LNCaP clone FGC (cell line): ENCODE results near the gene DRG1.

Experiments used
- DNase-seq: peaks from one replicate; pipeline ENCODE4 v3.0.0-alpha.2; 2011; ENCODE audit warnings: low read depth
- H3K4me3 ChIP-seq: 2 replicates; pipeline ENCODE4 v1.5.1; 2011; ENCODE audit warnings: mild to moderate bottlenecking, low read depth, low read length, control low read depth
- CTCF ChIP-seq: IDR thresholded peaks from 2 replicates; pipeline ENCODE4 v1.5.1; 2012; ENCODE audit warnings: mild to moderate bottlenecking; ENCODE audit not compliant: control insufficient read depth, insufficient read depth; ENCODE audit errors: extremely low read depth

Gene DRG1

GRCh38 chr22:31447337-31447736, 47.9 kb downstream of the DRG1 start:
- no peak for DNase-seq
- no peak overlapping the region for H3K4me3 ChIP-seq
- TF ChIP-seq CTCF: no peak

GRCh38 chr22:31448382-31448781, 49.0 kb downstream of the DRG1 start:
- no peak for TF ChIP-seq CTCF
- H3K4me3 ChIP-seq: no peak overlapping the region
- no peak for DNase-seq

- H3K4me3 ChIP-seq: no peak overlapping the region
- TF ChIP-seq CTCF: no peak
- no peak for DNase-seq
Measured at GRCh38 chr22:31449506-31449905, 50.1 kb downstream of the DRG1 start.

GRCh38 chr22:31451709-31452571, 52.5 kb downstream of the DRG1 start:
- TF ChIP-seq CTCF: peak; percentile 82
- no peak overlapping the region for H3K4me3 ChIP-seq
- peak; percentile 81 for DNase-seq

- TF ChIP-seq CTCF: no peak
- no peak for DNase-seq
- H3K4me3 ChIP-seq: no peak overlapping the region
Measured at GRCh38 chr22:31461699-31462098, 62.3 kb downstream of the DRG1 start.

GRCh38 chr22:31465307-31465706, 65.9 kb downstream of the DRG1 start:
- DNase-seq: no peak
- no peak for TF ChIP-seq CTCF
- no peak overlapping the region for H3K4me3 ChIP-seq

- DNase-seq: no peak
- no peak for TF ChIP-seq CTCF
- H3K4me3 ChIP-seq: no peak overlapping the region
Measured at GRCh38 chr22:31474743-31475142, 75.3 kb downstream of the DRG1 start.
